ENCODE data around the gene MSANTD3.

GRCh38 chr9:100447041-100447440, 20.1 kb downstream of the MSANTD3 start:
- no peak for TF ChIP-seq REST (IDR thresholded peaks at IDR 0.05; ENCODE audit: unreplicated experiment)
- TF ChIP-seq POLR2AphosphoS5 (IDR thresholded peaks at IDR 0.05; ENCODE audit: low read depth): no peak
- TF ChIP-seq CTCF (conservative IDR thresholded peaks at IDR 0.05; ENCODE audit: low read depth in 2 of 2): no peak
- TF ChIP-seq EZH2 (IDR thresholded peaks at IDR 0.05; ENCODE audit: low read depth, unreplicated experiment): no peak
- no peak for TF ChIP-seq CREB1 (CRISPR knock-in tag; IDR thresholded peaks at IDR 0.05; ENCODE audit: low read depth)
- TF ChIP-seq EZH2phosphoT487 (IDR thresholded peaks at IDR 0.05; ENCODE audit: unreplicated experiment): no peak
- TF ChIP-seq ETS1 (IDR thresholded peaks at IDR 0.05): no peak
- TF ChIP-seq STAT1 (IDR thresholded peaks at IDR 0.05; ENCODE audit: unreplicated experiment): no peak
- TF ChIP-seq NANOG (IDR thresholded peaks at IDR 0.05; ENCODE audit: borderline replicate concordance): no peak
- TF ChIP-seq JUNB (IDR thresholded peaks at IDR 0.05; ENCODE audit: unreplicated experiment): no peak

Data from GM23338 (cell line).